Mesodermal cell (in vitro differentiated cells): ENCODE measurements around the gene CCT5. TPM values are rescaled to one million over a fixed set of nuclear protein-coding genes. Genes with fewer than 3 reads are reported as not detected.

Experiments used
- H3K27ac ChIP-seq: 2 replicates; pipeline ENCODE4 v1.7.0; 2013; ENCODE audit warnings: mild to moderate bottlenecking, low read depth, low read length, moderate library complexity; ENCODE audit not compliant: severe bottlenecking
- H3K36me3 ChIP-seq: 2 replicates; pipeline ENCODE4 v1.7.1; 2013; ENCODE audit warnings: mild to moderate bottlenecking, low read length, moderate library complexity; ENCODE audit not compliant: control insufficient read depth, insufficient read depth
- H3K4me1 ChIP-seq: one replicate; pipeline ENCODE4 v1.7.1; 2013; ENCODE audit warnings: mild to moderate bottlenecking, low read length; ENCODE audit not compliant: insufficient read depth, control insufficient read depth, poor library complexity, severe bottlenecking
- H3K4me3 ChIP-seq: 2 replicates; pipeline ENCODE4 v1.7.0; 2013; ENCODE audit warnings: low read length, control low read depth, mild to moderate bottlenecking; ENCODE audit not compliant: insufficient read depth, poor library complexity, severe bottlenecking; ENCODE audit errors: extremely low read depth
- H3K9me3 ChIP-seq: 2 replicates; pipeline ENCODE4 v1.7.1; 2013; ENCODE audit warnings: mild to moderate bottlenecking, low read length, moderate library complexity; ENCODE audit not compliant: control insufficient read depth
- WGBS, 2 experiments: methylation state at CpG; one replicate each; pipeline ENCODE4 v1.1.5; 2013; ENCODE audit warnings: missing lambda C conversion rate in 2 of 2; ENCODE audit not compliant: insufficient coverage in 2 of 2; 5-methylcytosine and 5-hydroxymethylcytosine counted together
- polyA plus RNA-seq, 2 experiments: library from polyadenylated mRNA; stranded (reverse); fragments of 50-300 nt; gene quantifications; one replicate each; pipeline ENCODE4 v1.2.3, GENCODE V29; 2013

Gene CCT5
- 376 TPM for polyA plus RNA-seq (2013, experiment 1 of 2)
- polyA plus RNA-seq (2013, experiment 2 of 2): 379 TPM

GRCh38 chr5:10249948-10250805 is at the start of gene CCT5:
Gene CCT5, plus strand, starts transcription at chr5:10250280. Its CDS starts 61 bp downstream, at chr5:10250341.
- 0% methylated on average over 56 to 59 of the region's 67 CpGs for WGBS, 2 experiments
- Histone ChIP-seq H3K9me3 (no peaks in the 10 kb centered on the region), H3K27ac (peak within 1 kb of the TSS; percentile 99), H3K4me3 (peak within 1 kb of the TSS; percentile 95), H3K36me3 (peaks cover 36% of the 10 kb centered on the region), H3K4me1 (peaks cover 7% of the 10 kb centered on the region)

- Histone ChIP-seq H3K27ac (no peak overlapping the region), H3K36me3 (no peaks in the 10 kb centered on the region), H3K4me3 (no peak overlapping the region), H3K4me1 (no peaks in the 10 kb centered on the region), H3K9me3 (no peaks in the 10 kb centered on the region)
- 85 to 86% methylated on average over 2 to 3 of the region's 4 CpGs for WGBS, 2 experiments
Measured at GRCh38 chr5:10201223-10201868, 48.7 kb upstream of the CCT5 start.

- Histone ChIP-seq H3K9me3 (no peaks in the 10 kb centered on the region), H3K4me3 (no peak overlapping the region), H3K36me3 (no peaks in the 10 kb centered on the region), H3K4me1 (no peaks in the 10 kb centered on the region), H3K27ac (no peak overlapping the region)
- WGBS, 2 experiments: 91 to 94% methylated on average over 2 to 3 of the region's 3 CpGs
Measured at GRCh38 chr5:10202089-10202910, 47.8 kb upstream of the CCT5 start.

- Histone ChIP-seq H3K4me1 (no peaks in the 10 kb centered on the region), H3K9me3 (no peaks in the 10 kb centered on the region), H3K36me3 (no peaks in the 10 kb centered on the region), H3K27ac (no peak overlapping the region), H3K4me3 (no peak overlapping the region)
- WGBS, 2 experiments: no CpG with 5 or more reads among the region's 1 CpG
Measured at GRCh38 chr5:10209004-10209403, 41.1 kb upstream of the CCT5 start.

- H3K27ac ChIP-seq: no peak overlapping the region
- H3K9me3 ChIP-seq: no peaks in the 10 kb centered on the region
- H3K4me1 ChIP-seq: no peaks in the 10 kb centered on the region
- no peaks in the 10 kb centered on the region for H3K36me3 ChIP-seq
- no peak overlapping the region for H3K4me3 ChIP-seq
- 78 to 79% methylated on average over 1 to 5 of the region's 5 CpGs for WGBS, 2 experiments
Measured at GRCh38 chr5:10213316-10213715, 36.8 kb upstream of the CCT5 start.

GRCh38 chr5:10214041-10214440 is 36.0 kb upstream of the CCT5 start:
- WGBS, 2 experiments: 100% methylated on average over 1 of the region's 2 CpGs; no CpG with 5 or more reads in 1 of the 2 experiments
- H3K27ac ChIP-seq: no peak overlapping the region
- no peaks in the 10 kb centered on the region for H3K4me1 ChIP-seq
- no peak overlapping the region for H3K4me3 ChIP-seq
- no peaks in the 10 kb centered on the region for H3K9me3 ChIP-seq
- H3K36me3 ChIP-seq: no peaks in the 10 kb centered on the region

- Histone ChIP-seq H3K27ac (no peak overlapping the region), H3K4me1 (no peaks in the 10 kb centered on the region), H3K4me3 (no peak overlapping the region), H3K9me3 (no peaks in the 10 kb centered on the region), H3K36me3 (no peaks in the 10 kb centered on the region)
- 93 to 99% methylated on average over 4 to 5 of the region's 5 CpGs for WGBS, 2 experiments
Measured at GRCh38 chr5:10215366-10215765, 34.7 kb upstream of the CCT5 start.

- 88 to 90% methylated on average over 3 to 4 of the region's 5 CpGs for WGBS, 2 experiments
- Histone ChIP-seq H3K27ac (no peak overlapping the region), H3K4me3 (no peak overlapping the region)
Measured at GRCh38 chr5:10216107-10216506, 34.0 kb upstream of the CCT5 start.

GRCh38 chr5:10218658-10219057 is 31.4 kb upstream of the CCT5 start:
- Histone ChIP-seq H3K36me3 (peaks cover 4% of the 10 kb centered on the region), H3K4me1 (no peaks in the 10 kb centered on the region), H3K9me3 (no peaks in the 10 kb centered on the region), H3K4me3 (no peak overlapping the region), H3K27ac (no peak overlapping the region)
- WGBS, 2 experiments: 100% methylated on average over 5 of the region's 8 CpGs; no CpG with 5 or more reads in 1 of the 2 experiments

More at GRCh38 chr5:10216107-10216506, 34.0 kb upstream of the CCT5 start:
- peaks cover under 1% of the 10 kb centered on the region for H3K36me3 ChIP-seq
- no peaks in the 10 kb centered on the region for H3K9me3 ChIP-seq
- no peaks in the 10 kb centered on the region for H3K4me1 ChIP-seq

- H3K4me1 ChIP-seq: no peaks in the 10 kb centered on the region
- no peak overlapping the region for H3K27ac ChIP-seq
- H3K4me3 ChIP-seq: no peak overlapping the region
- no CpG with 5 or more reads among the region's 4 CpGs for WGBS, 2 experiments
- H3K36me3 ChIP-seq: peaks cover 4% of the 10 kb centered on the region
- no peaks in the 10 kb centered on the region for H3K9me3 ChIP-seq
Measured at GRCh38 chr5:10219068-10219467, 31.0 kb upstream of the CCT5 start.
